Ectodermal cell (in vitro differentiated cells): ENCODE results near the gene XYLB. TPM values are rescaled to one million over a fixed set of nuclear protein-coding genes. Genes with fewer than 3 reads are reported as not detected.
"Not testable (repeated sequence)": the region's sequence is repeated elsewhere in the genome, so short reads cannot be mapped to it uniquely, and the experiment has no call there.

Source experiments
- H3K27ac ChIP-seq: 2 replicates; pipeline ENCODE4 v1.7.0; 2013; ENCODE audit warnings: mild to moderate bottlenecking, low read depth, low read length; ENCODE audit not compliant: insufficient read depth, poor library complexity, severe bottlenecking
- H3K27me3 ChIP-seq: 2 replicates; pipeline ENCODE4 v1.7.0; 2013; ENCODE audit warnings: mild to moderate bottlenecking, low read length; ENCODE audit not compliant: insufficient read depth, control insufficient read depth, poor library complexity, severe bottlenecking
- H3K36me3 ChIP-seq: one replicate; pipeline ENCODE4 v1.7.0; 2013; ENCODE audit warnings: low read length; ENCODE audit not compliant: control insufficient read depth, insufficient read depth
- H3K4me1 ChIP-seq: one replicate; pipeline ENCODE4 v1.7.0; 2013; ENCODE audit warnings: low read length; ENCODE audit not compliant: control insufficient read depth, insufficient read depth
- H3K4me3 ChIP-seq: 2 replicates; pipeline ENCODE4 v1.7.0; 2013; ENCODE audit warnings: low read depth, low read length, control low read depth; ENCODE audit not compliant: insufficient read depth
- H3K9me3 ChIP-seq: 2 replicates; pipeline ENCODE4 v1.7.0; 2013; ENCODE audit warnings: mild to moderate bottlenecking, low read length, moderate library complexity; ENCODE audit not compliant: control insufficient read depth
- WGBS, 2 experiments: methylation state at CpG; one replicate each; pipeline ENCODE4 v1.1.7; 2013; ENCODE audit warnings: missing lambda C conversion rate in 2 of 2; 5-methylcytosine and 5-hydroxymethylcytosine counted together
- polyA plus RNA-seq, 4 experiments: library from polyadenylated mRNA; stranded (reverse); fragments of 50-300 nt; gene quantifications; one replicate each; pipeline ENCODE4 v1.2.3, GENCODE V29; 2013

XYLB gene
- polyA plus RNA-seq (2013, experiment 1 of 4), result 3.7 TPM
- polyA plus RNA-seq (2013, experiment 2 of 4), result 3.4 TPM
- 2.9 TPM for polyA plus RNA-seq (2013, experiment 3 of 4)
- polyA plus RNA-seq (2013, experiment 4 of 4), result 2.8 TPM

DNA sequence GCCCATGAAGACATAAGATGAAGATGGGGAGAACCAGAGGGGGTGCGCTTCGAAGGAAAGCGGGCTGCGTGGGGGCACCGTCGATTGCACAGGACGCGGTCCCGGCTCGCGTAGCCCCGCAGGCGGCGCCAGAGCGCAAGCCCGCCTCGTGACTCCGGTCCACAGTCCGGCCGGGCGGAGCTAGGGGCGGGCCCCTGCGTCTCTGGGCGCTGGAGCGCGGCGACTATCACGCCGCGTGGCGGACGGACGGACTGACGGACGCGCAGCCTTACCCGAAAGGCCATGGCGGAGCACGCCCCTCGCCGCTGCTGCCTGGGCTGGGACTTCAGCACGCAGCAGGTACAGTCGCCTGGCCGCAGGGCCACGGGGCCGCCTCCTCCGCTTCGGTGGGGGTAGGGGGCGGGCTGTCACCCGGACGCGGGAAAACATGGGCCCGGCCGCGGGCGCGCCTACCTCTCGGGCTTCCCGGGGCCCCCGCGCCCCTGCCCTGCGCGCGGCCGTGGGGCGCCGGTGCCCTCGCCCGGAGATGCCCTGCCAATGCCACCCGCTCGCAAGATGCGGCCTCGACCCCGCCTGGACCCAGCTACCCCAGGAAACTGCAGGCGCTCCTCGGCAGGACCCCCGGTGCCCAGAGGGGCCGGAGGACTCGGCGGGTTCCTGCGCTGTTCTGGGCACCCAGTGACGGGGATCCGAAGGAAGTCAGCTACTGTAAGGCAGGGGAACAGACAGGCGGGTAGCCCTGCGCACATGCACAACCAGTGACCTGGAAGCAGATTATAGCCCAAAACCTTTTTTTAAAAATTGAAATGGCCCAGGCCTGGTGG, at the start of gene XYLB:
TSS of gene XYLB (plus strand) at position 199 of the 824 bp plus-strand sequence. CDS start at position 283, 84 bp downstream.
- Histone ChIP-seq H3K27ac (no peak within 1 kb of the TSS), H3K36me3 (no peaks in the 10 kb centered on the region), H3K9me3 (no peaks in the 10 kb centered on the region), H3K27me3 (peaks cover 7% of the 10 kb centered on the region), H3K4me3 (peak within 1 kb of the TSS; percentile 58), H3K4me1 (no peaks in the 10 kb centered on the region)
- 3% methylated on average over 85 of the region's 85 CpGs for WGBS, 2 experiments

DNA sequence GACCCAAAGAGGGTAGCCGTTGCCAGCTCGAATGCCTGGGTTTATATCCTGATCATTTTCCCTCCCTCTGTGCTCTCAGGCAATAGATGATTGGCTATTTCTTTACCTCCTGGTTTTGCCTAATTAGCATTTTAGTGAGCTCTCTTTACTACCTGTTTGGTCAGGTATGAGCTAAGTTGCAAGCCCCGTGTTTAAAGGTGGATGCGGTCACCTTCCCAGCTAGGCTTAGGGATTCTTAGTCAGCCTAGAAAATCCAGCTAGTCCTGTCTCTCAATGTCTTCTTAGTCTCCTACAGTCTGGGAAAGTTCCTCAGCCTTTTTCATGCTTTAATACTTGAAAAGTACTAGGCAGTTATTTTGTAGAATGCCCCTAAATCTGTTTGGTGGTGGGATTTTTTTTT, 49.5 kb upstream of the XYLB start:
- not testable (repeated sequence) for H3K36me3 ChIP-seq, H3K4me1 ChIP-seq, H3K4me3 ChIP-seq, H3K27ac ChIP-seq, H3K9me3 ChIP-seq, H3K27me3 ChIP-seq
- 87 to 90% methylated on average over 4 of the region's 4 CpGs for WGBS, 2 experiments

DNA sequence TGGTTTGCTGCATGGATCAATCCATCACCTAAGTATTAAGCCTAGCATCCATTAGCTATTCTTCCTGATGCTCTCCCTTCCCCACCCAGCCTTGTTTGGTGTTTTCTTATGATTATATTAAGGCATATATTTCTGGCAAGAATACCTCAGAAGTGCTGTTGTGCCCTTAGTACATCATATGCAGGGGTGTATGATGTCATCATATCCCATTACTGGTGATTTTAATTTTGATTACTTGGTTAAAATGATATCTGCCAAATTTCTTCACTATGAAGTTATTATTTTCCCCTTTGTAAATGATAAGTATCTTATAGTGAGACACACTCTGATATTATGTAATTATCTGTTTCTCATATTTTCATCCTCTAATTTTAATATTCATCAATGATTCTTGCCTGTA, 49.0 kb upstream of the XYLB start:
- Histone ChIP-seq H3K4me3 (no peak overlapping the region), H3K36me3 (no peaks in the 10 kb centered on the region), H3K4me1 (no peaks in the 10 kb centered on the region), H3K27ac (no peak overlapping the region), H3K9me3 (no peaks in the 10 kb centered on the region), H3K27me3 (no peaks in the 10 kb centered on the region)

DNA sequence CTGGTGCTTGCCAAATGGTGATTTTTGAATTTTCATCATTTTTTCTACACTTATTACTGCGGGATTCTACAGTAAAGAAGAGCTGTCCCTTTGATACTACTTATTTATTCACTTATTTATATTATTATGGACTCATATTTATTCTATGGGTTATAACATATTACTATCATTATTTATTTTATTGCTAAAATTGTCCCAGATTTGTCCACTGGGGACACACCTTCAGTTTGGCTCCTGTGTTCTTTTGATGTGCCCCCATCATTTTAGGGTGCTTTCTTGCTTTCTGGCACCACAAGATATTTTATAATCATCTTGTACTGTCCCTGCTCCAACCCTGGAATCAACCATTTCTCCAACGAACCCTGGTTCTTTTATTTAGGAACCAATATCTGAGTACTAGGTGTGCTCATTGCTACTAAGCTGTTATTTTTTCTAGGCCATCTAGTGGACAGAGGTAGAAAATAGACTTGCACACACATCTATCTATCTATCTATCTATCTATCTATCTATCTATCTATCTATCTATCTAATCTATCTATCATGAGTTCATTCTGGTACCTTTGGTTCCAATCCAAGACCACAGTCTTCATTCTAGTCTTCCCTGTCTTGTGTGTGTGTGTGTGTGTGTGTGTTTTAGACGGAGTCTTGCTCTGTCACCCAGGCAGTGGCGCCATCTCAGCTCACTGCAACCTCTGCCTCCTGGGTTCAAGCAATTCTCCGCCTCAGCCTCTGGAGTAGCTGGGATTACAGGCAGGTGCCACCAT, 48.5 kb upstream of the XYLB start:
- H3K4me3 ChIP-seq, result no peak overlapping the region

DNA sequence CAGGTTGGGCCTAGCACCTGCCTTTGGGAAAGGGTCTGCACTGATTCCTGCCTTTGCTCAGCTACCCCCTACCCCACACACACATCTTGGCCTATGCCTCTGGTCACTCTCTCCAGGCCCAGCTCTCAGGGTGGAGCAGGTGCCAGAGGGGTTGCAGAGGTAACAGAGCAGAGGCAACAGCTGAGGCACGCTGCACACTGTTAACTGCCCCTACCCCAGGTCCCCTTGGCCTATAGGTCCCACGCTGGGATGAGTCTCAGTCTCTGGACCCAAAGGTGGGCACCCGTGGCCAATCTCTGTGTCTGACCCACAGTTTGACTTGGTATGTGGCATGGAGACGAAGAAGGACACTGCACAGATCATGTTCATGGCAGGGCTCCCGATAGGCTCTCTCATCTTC, 39.6 kb upstream of the XYLB start:
- Histone ChIP-seq H3K9me3 (no peaks in the 10 kb centered on the region), H3K27ac (no peak overlapping the region), H3K27me3 (no peaks in the 10 kb centered on the region), H3K4me3 (no peak overlapping the region), H3K4me1 (no peaks in the 10 kb centered on the region), H3K36me3 (no peaks in the 10 kb centered on the region)
- 93 to 94% methylated on average over 5 of the region's 5 CpGs for WGBS, 2 experiments

More for the DNA sequence above, 48.5 kb upstream of the XYLB start:
- WGBS, 2 experiments, result 76 to 82% methylated on average over 4 of the region's 5 CpGs
- Histone ChIP-seq H3K36me3 (no peaks in the 10 kb centered on the region), H3K27ac (no peak overlapping the region), H3K9me3 (no peaks in the 10 kb centered on the region), H3K27me3 (no peaks in the 10 kb centered on the region), H3K4me1 (no peaks in the 10 kb centered on the region)

DNA sequence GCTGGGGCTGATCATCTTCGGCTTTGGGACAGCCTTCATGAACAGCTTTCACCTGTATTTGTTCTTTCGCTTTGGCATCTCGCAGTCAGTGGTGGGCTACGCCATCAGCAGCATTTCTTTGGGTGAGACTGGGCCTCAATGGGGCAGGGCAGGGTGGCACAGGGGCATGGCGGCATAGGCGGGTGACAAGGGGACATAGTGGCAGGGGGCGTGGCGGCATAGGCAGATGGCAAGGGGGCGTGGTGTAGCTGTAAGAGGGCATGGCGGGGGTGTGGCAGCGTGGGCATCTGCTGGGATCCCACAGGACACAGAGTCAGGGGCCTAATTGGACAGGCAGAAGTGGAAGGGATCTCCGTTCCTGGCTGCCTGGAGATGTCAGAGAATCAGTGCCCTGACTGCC, 39.0 kb upstream of the XYLB start:
- H3K27me3 ChIP-seq, result no peaks in the 10 kb centered on the region
- no peak overlapping the region for H3K27ac ChIP-seq
- H3K9me3 ChIP-seq, result no peaks in the 10 kb centered on the region
- no peaks in the 10 kb centered on the region for H3K36me3 ChIP-seq
- no peak overlapping the region for H3K4me3 ChIP-seq
- 93 to 94% methylated on average over 12 of the region's 12 CpGs for WGBS, 2 experiments
- no peaks in the 10 kb centered on the region for H3K4me1 ChIP-seq

DNA sequence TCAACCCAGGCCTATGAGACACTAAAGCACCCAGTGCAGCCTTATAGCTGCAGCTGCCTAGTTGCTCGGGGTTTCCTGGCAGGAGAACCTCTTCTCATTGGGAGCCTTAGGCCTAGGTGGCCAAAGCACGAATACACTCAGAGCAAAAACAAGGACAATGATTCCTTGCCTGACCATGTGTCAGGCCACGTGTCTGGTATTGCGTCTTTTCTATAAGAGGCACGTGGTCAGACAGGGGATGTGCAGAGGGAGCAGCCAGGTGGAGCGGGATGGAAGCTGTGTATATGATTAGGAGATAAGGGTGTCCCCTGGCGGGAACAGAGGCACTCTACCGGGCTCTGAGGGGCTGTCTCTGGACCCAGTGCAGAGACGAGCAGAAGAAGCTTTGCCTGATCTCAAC, 38.1 kb upstream of the XYLB start:
- Histone ChIP-seq H3K4me1 (no peaks in the 10 kb centered on the region), H3K4me3 (no peak overlapping the region), H3K27me3 (no peaks in the 10 kb centered on the region), H3K27ac (no peak overlapping the region), H3K36me3 (no peaks in the 10 kb centered on the region), H3K9me3 (no peaks in the 10 kb centered on the region)
- WGBS, 2 experiments, result 89% methylated on average over 9 of the region's 9 CpGs

DNA sequence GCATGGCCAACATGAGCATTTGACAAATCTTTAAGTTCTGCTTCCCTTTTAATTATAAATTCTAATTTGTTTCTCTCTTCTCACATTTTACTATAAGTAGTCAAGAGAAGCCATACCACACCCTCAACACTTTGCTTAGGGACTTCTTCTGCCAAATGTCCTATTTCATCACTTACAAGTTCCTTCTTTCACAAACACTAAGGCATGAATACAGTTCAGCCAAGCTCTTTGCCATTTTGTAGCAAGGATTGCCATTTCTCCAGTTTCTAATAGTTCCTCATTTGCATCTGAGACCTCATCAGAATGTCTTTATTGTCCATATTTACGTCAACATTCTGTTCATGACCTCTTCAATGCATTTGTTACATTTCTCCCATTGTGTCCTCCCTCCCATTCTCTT, 35.1 kb upstream of the XYLB start:
- H3K27me3 ChIP-seq, result no peaks in the 10 kb centered on the region
- H3K27ac ChIP-seq, result no peak overlapping the region
- no peaks in the 10 kb centered on the region for H3K9me3 ChIP-seq
- H3K4me1 ChIP-seq, result peaks cover 4% of the 10 kb centered on the region
- H3K4me3 ChIP-seq, result no peak overlapping the region
- 83 to 95% methylated on average over 1 of the region's 1 CpG for WGBS, 2 experiments
- H3K36me3 ChIP-seq, result no peaks in the 10 kb centered on the region

DNA sequence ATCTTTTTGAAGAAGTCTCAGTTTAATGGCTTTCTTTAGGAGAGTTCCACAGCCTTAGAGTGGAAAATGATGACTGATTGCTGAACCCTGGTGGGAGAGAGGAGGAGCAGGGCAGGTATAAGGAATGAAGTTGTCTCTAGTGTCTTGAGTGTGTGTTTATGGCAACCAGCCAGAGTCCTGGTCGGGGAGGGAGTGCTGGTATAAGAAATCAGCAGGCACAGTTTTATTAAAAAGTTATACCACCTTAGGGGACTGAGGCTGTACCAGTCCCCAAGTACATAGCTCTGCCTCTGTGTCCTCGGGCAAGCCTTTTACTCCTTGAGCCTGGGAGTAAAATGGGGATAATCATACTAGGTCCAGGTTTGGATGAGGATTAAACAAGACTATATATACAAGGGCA, 34.6 kb upstream of the XYLB start:
- 90 to 93% methylated on average over 2 of the region's 2 CpGs for WGBS, 2 experiments
- peaks cover 4% of the 10 kb centered on the region for H3K4me1 ChIP-seq
- H3K9me3 ChIP-seq, result no peaks in the 10 kb centered on the region
- H3K36me3 ChIP-seq, result no peaks in the 10 kb centered on the region
- H3K27ac ChIP-seq, result no peak overlapping the region
- H3K27me3 ChIP-seq, result no peaks in the 10 kb centered on the region
- H3K4me3 ChIP-seq, result no peak overlapping the region

DNA sequence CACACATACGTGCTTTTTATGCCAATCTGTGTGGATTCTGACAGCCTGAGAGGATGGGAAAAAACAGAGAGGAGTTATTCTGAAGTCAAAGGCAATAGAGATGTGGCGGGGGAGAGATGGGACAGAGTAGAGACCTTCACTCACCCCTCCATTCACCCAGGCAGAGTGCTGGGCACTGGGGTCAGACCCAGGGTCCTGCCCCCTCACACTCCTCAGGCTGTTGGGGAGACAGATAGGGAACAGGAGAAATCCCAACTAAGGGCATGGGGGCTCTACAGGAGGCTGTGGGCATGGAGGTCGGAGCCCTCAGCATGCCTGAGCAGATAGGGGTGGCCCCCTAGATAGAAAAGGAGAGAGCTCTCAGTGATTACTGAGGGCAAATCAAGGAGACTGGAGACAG, 34.2 kb upstream of the XYLB start:
- H3K36me3 ChIP-seq, result no peaks in the 10 kb centered on the region
- 88 to 94% methylated on average over 1 to 3 of the region's 3 CpGs for WGBS, 2 experiments

More for the DNA sequence above, 34.2 kb upstream of the XYLB start:
- H3K4me1 ChIP-seq, result peaks cover 4% of the 10 kb centered on the region
- H3K27ac ChIP-seq, result no peak overlapping the region
- H3K4me3 ChIP-seq, result no peak overlapping the region
- no peaks in the 10 kb centered on the region for H3K27me3 ChIP-seq
- H3K9me3 ChIP-seq, result no peaks in the 10 kb centered on the region
